Dedifferentiated amniotic fluid mesenchymal stem cell (primary cell): ENCODE results near the gene YDJC.

Source experiments
- DNase-seq: peaks from one replicate; pipeline ENCODE4 v3.0.0-alpha.2; 2016; ENCODE audit errors: extremely low spot score

Gene YDJC

DNA sequence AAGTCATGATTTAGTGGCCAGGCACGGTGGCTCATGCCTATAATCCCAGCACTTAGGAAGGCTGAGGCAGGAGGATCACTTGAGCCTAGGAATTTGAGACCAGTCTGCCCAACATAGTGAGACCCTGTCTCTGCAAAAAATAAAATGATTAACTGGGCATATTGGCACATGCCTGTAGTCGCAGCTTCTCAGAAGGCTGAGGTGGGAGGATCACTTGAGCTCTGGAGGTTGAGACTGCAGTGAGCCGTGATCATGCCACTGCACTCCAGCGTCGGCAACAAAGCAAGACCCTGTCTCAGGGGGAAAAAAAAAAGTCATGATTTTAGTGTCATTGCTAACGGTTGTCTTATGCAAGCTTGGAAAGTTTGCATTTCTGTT lies 50.4 kb downstream of the YDJC start:
- no peak for DNase-seq
